SK-N-SH (cell line): ENCODE measurements around the gene RCOR1.

Source experiments
- CTCF ChIP-seq: fragments of 200-600 bp; sonication (generic); IDR thresholded peaks from 2 replicates; pipeline ENCODE4 v1.6.1; 2017; ENCODE audit warnings: antibody characterized with exemption, mild to moderate bottlenecking, moderate library complexity
- ELF1 ChIP-seq: IDR thresholded peaks from 2 replicates; pipeline ENCODE4 v1.4.0; 2012
- EP300 ChIP-seq, 2 experiments: IDR thresholded peaks; 2 replicates each; pipeline versions ENCODE4 v1.4.0 to v1.6.1; 2012; ENCODE audit warnings: borderline replicate concordance in 1 of 2, low read depth in 1 of 2, low read length in 1 of 2
- EZH2phosphoT487 ChIP-seq: fragments of 200-600 bp; sonication (generic); IDR thresholded peaks from 2 replicates; pipeline ENCODE4 v1.6.1; 2017; ENCODE audit warnings: low read depth, mixed run types, mild to moderate bottlenecking, antibody characterized with exemption, moderate library complexity, borderline replicate concordance
- FOXM1 ChIP-seq: IDR thresholded peaks from 2 replicates; pipeline ENCODE4 v1.4.0; 2012; ENCODE audit warnings: low read depth, mild to moderate bottlenecking
- GATA2 ChIP-seq: sonication (generic); formaldehyde crosslinking; IDR thresholded peaks from 2 replicates; pipeline ENCODE4 v1.5.0; 2020; ENCODE audit warnings: mild to moderate bottlenecking, missing genetic modification reagents
- NFIC ChIP-seq: IDR thresholded peaks from 2 replicates; pipeline ENCODE4 v1.4.0; 2012; ENCODE audit warnings: borderline replicate concordance
- NRF1 ChIP-seq: IDR thresholded peaks from 2 replicates; pipeline ENCODE4 v1.6.1; 2012; ENCODE audit warnings: low read depth, mild to moderate bottlenecking, low read length
- RAD21 ChIP-seq: IDR thresholded peaks from 2 replicates; pipeline ENCODE4 v1.6.1; 2012; ENCODE audit warnings: mild to moderate bottlenecking, low read length
- RFX5 ChIP-seq: IDR thresholded peaks from 2 replicates; pipeline ENCODE4 v1.6.1; 2012; ENCODE audit warnings: mild to moderate bottlenecking, improper control_type of control experiment, low read length
- TAF1 ChIP-seq: IDR thresholded peaks from 2 replicates; pipeline ENCODE4 v1.6.1; 2012; ENCODE audit warnings: low read depth, mild to moderate bottlenecking, low read length, moderate library complexity, borderline replicate concordance
- TCF12 ChIP-seq: IDR thresholded peaks from 2 replicates; pipeline ENCODE4 v1.4.0; 2012
- YY1 ChIP-seq: IDR thresholded peaks from 2 replicates; pipeline ENCODE4 v1.4.0; 2012; ENCODE audit warnings: low read depth, mild to moderate bottlenecking

- no peak for TF ChIP-seq TAF1
- no peak for TF ChIP-seq CTCF
- TF ChIP-seq NFIC: no peak
- no peak for TF ChIP-seq RFX5
- no peak for TF ChIP-seq TCF12
- TF ChIP-seq NRF1: no peak
- TF ChIP-seq RAD21: no peak
- TF ChIP-seq EZH2phosphoT487: no peak
- TF ChIP-seq FOXM1: no peak
- no peak for TF ChIP-seq ELF1
- TF ChIP-seq EP300 (IDR thresholded peaks at IDR 0.05; ENCODE audit: borderline replicate concordance in 1 of 2, low read depth in 1 of 2, low read length in 1 of 2): no peak
- TF ChIP-seq GATA2: no peak
- TF ChIP-seq YY1: no peak
Observed at GRCh38 chr14:102750376-102750775, 157.9 kb downstream of the RCOR1 start.
